GM12874 (cell line): Measurements from ENCODE around the gene CDHR1.

Source experiments
- CTCF ChIP-seq: IDR thresholded peaks from 2 replicates; pipeline ENCODE4 v1.5.1; 2011; ENCODE audit warnings: low read depth, mild to moderate bottlenecking, control low read depth, low read length, moderate library complexity; ENCODE audit not compliant: insufficient read depth

Gene CDHR1

DNA sequence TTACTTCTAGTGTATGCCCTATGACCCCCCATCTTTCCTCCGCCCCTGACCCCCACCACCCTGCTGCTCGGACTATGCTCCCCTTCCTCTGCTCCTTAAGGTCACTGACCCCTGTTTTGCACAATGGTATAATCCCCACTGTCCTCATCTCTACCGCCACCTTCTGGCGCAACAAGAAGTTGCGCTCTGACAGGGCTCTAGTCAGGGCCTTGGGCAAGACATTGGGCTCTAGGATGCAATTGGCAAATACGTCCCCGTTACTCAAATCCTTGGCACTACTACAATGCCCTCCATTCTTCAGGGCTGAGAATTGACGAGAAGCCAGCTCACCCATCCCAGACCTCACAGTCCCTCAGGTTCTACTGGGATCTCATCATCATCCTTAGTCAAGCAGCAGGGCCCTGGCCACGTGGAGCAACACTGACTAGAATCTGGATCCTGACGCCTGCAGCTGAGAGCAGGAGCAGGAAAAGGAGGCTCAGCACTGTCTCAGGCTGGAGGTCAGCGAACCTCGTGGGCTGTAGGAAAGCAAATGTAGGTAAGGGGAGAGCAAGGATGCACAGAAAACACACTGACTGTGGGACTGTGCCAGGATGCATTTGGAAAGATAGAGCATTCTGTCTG, 20.4 kb downstream of the CDHR1 start:
- TF ChIP-seq CTCF, result peak; percentile 76

DNA sequence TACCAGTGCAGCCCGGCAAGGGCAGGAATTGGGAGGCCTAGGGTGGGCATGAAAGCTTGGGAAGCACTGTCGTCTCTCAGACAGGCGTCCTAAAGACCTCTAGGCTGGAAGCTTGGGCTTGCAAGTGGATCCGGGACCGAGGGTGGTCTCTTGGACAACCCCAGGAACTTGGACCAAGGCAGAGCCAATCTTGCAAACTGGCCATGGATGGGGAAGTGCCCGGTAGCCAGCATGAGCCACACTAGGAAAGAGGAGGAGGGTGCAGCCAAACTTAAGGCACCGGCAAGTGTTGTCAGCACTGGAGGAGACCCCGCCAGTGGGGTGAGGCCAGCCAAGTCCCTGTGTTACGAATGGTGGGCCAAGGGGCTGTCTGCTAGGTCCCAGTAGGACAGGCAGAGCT, 22.5 kb downstream of the CDHR1 start:
- no peak for TF ChIP-seq CTCF

DNA sequence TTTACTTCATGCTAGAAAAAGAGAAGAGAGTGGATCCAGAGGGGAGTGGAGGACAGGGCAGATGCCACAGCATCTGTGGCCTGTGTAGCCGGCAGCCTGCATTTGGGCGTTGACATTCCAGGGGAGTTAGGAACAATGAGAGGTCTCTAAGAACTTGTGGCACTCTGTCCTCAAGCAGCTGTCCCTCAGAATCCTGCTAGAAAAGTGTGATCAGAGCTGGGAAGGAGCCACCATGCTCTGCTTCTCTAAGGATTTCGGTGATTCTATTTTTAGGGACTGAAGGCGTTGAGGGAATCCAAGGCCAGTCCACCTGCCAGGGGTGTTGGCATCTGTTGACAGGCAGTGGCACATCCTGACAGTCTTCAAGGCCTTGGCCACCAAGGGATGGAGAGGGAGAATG, 23.4 kb downstream of the CDHR1 start:
- TF ChIP-seq CTCF, result no peak

DNA sequence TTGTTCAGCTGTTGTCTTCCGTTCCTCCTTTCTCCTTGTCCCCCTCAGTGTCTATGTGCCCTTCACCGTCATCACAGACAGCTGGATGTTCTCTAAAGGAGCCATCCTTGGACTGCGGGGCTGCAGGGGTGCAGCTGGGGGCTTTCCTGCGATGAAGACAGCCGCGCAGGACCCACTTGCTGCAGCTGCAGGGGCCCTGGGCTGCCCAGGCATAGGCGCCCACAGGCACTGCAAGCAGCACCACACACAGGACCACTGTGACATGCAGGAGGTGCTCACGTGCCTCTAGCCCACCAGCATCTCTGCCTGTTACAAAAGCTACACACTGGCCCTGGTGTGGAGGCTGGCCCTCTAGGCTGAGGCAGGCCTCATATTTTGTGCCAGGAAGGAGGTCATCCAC, 27.6 kb downstream of the CDHR1 start:
- TF ChIP-seq CTCF, result no peak

DNA sequence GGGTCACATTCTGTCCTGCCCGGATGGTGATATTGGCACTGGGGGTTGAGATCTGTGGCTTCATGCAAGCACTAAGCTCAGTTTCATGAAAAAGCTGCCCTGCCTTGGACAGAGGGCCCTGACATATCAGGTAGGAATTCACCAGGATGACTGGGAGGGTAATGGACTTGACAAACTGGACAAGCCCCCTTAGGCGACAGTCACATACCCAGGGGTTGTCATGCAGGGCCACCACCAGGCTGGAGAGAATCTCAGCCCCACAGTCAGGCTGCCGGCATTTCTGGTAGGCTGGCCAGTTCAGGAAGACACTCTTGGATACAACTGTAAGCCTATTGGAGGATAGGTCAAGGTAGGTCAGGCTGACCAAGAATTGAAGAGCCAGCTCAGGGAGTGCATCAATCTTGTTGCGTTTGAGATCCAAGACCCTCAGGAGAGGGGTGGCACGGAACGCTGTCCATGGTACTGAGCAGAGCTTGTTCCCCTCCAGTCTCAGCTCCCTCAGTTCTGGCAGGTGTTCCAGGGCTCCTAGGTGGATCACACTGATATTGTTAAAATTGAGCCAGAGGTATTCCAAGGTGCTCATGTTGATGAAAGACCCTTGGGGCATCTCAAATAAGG, 30.2 kb downstream of the CDHR1 start:
- TF ChIP-seq CTCF, result no peak

GRCh38 chr10:84225427-84226173, 31.3 kb downstream of the CDHR1 start, which contains the start of gene LRIT2:
TSS of gene LRIT2 (minus strand) at chr10:84225544. CDS start at chr10:84225520, 24 bp downstream.
- TF ChIP-seq CTCF, result no peak

DNA sequence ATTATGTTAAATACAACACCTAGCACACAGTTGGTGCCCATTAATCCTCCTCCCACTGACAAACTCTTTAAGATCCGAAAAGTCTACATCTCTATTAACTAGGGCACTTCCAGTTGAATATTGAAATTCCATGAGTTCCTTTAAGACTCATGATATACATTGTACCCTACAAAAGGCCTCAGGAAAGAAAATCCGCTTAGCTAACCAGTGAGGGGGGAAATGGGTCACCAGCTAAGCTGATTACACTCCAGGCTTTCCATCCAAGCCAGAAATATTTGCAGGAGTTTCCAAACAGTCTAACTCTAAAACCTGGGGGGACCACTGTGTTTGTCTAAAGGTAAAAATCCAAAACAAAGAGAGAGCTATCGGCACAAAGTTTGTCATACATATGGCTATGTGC, 32.3 kb downstream of the CDHR1 start:
- TF ChIP-seq CTCF, result no peak
